MG63 (cell line): ENCODE measurements around the gene GHRL. TPM values are rescaled to one million over a fixed set of nuclear protein-coding genes. Genes with fewer than 3 reads are reported as not detected.
A peak's percentile ranks its signal among the peaks of the same experiment; 100 is the strongest.

ENCODE experiments used
- DNase-seq: peaks from one replicate; pipeline ENCODE4 v3.0.0-alpha.2; 2020
- H3K27me3 ChIP-seq: fragments of 250-450 bp; sonication (Bioruptor Pico); 2 replicates; pipeline ENCODE4 v1.5.1; 2020; ENCODE audit warnings: mild to moderate bottlenecking, moderate library complexity
- H3K36me3 ChIP-seq: fragments of 250-450 bp; sonication (Bioruptor Pico); 2 replicates; pipeline ENCODE4 v1.5.1; 2020; ENCODE audit warnings: mild to moderate bottlenecking, moderate library complexity
- H3K4me3 ChIP-seq: fragments of 250-450 bp; sonication (Bioruptor Pico); 2 replicates; pipeline ENCODE4 v1.5.1; 2020; ENCODE audit warnings: mild to moderate bottlenecking, moderate library complexity
- H3K9me3 ChIP-seq: fragments of 250-450 bp; sonication (Bioruptor Pico); 2 replicates; pipeline ENCODE4 v1.5.1; 2020; ENCODE audit warnings: mild to moderate bottlenecking, moderate library complexity
- total RNA-seq: library from RNA; depleted of rRNA; stranded (reverse); fragments of >200 nt; shearing (Covaris generic); gene quantifications from 2 replicates; pipeline ENCODE4 v1.2.3, GENCODE V29; 2014; ENCODE audit warnings: low replicate concordance; rRNA removed

GHRL gene
- total RNA-seq, 1 experiment from 2014 or later: not detected

DNA sequence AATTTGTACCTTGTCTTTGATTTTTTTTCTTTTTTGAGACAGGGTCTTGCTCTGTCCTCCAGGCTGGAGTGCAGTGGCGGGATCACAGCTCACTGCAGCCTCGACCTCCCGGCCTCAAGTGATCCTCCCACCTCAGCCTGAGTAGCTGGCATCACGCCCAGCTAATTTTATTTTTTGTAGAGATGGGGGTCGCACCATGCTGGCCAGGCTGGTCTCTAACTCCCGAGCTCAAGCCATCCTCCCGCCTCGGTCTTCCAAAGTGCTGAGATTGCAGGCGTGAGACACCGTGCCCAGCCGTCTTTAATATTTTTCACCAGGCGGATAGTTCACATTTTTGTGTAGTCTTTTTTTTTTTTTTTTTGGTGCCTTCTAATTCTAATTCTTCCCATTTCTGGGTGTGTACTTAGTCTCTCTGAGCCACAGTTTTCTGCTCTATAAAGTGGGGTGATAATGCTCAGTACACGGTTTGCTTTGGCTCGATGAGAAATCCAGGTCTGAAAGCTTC lies 45.0 kb downstream of the GHRL start:
- no peaks in the 10 kb centered on the region for H3K9me3 ChIP-seq
- no peaks in the 10 kb centered on the region for H3K27me3 ChIP-seq
- peaks cover 24% of the 10 kb centered on the region for H3K36me3 ChIP-seq
- DNase-seq: no peak
- H3K4me3 ChIP-seq: peak overlapping the region; percentile 66

DNA sequence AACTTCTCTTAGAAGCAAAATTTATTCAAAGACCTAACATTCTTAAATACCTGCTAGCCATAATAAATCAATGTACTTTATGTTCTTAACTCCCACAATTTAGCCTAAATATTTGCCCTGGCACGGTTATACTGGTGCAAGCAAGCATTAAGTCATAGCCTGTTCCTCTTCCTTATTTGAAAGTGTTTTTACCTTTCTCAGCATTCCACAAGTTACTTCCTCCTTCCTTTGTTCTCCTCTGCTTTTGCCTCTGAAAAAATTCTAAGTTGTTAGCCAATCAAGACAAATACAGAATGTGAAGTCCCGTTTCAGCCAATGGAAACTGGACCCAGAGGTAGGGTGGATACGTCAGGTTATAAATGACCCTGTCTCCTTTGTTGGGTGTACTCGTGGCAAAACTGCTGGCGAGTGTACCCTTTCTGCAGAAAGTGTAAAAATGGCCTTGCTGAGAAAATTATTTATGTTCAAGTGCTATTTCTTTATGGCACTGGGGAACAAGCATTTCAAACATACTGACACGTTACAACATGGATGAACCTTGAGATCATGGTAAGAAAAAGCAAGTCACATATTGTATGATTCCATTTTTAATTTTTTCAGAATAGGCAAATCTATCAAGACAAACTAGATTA lies 47.5 kb downstream of the GHRL start:
- DNase-seq: no peak
- no peaks in the 10 kb centered on the region for H3K27me3 ChIP-seq
- H3K36me3 ChIP-seq: peaks cover 5% of the 10 kb centered on the region
- H3K4me3 ChIP-seq: no peak overlapping the region
- H3K9me3 ChIP-seq: no peaks in the 10 kb centered on the region

DNA sequence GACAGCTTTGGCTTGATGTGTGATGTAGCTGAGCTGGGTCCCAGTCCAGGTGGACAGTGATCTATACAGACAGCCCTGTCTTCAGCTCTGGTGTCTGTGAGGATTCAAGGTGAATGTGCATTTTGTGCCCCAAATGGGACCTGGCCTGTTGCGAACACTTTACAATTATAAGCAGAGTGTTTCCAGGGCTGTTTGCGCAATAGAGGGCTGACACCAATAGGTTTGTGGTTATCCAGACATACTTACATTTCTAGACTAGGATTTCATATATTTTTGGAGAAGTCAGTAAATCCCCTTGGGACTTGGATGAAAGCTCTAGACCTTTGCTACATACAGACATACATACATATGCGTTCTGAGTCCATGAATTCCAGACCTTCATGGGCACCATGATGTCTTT lies 48.7 kb downstream of the GHRL start:
- Histone ChIP-seq H3K9me3 (no peaks in the 10 kb centered on the region), H3K27me3 (no peaks in the 10 kb centered on the region), H3K36me3 (peaks cover 4% of the 10 kb centered on the region; the same call in 1 of the 2 replicates), H3K4me3 (no peak overlapping the region)
- DNase-seq: no peak

DNA sequence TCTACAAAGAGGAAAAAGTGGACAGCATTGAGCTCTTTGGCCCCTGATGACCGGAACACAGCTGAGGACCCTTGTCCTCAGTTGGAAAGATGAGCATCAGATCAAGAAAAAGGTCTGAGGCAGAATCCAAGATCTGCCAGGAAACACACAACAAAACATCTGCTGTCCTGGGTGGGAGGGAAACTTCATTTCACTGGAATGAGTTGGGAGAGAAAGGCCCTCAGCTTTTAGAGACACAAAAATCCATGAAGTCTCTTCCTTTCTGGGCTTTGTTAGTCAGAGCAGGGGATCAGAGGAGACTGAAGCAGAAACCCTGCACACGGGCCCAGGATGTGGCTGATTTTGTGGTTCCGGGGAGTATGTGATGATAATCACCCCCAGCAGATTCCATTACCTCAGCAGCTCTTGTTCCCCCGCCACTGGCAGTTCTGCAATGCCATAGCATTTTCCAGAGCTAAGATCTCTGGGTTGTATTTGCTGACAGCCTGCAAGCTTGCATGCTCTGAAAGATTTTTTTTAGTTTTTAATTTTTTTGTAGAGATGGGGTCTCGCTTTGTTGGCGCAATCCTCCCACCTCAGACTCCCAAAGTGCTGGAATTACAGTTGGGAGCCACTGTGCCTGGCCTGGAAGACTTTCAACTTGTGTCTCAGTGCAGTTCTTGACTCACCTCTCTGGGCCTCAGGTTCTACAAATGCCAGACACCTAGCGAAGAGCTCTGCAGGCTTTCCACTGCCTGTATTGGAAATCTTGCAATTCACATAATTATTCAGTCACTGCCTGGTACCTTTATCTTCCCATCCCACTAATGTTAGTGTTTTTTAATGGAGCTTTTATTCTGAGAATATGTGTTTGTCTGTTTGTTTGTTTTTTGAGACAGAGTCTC lies 50.3 kb downstream of the GHRL start:
- no peaks in the 10 kb centered on the region for H3K9me3 ChIP-seq
- H3K36me3 ChIP-seq: peaks cover 4% of the 10 kb centered on the region; the same call in 1 of the 2 replicates
- DNase-seq: no peak
- H3K27me3 ChIP-seq: no peaks in the 10 kb centered on the region
- no peak overlapping the region for H3K4me3 ChIP-seq

DNA sequence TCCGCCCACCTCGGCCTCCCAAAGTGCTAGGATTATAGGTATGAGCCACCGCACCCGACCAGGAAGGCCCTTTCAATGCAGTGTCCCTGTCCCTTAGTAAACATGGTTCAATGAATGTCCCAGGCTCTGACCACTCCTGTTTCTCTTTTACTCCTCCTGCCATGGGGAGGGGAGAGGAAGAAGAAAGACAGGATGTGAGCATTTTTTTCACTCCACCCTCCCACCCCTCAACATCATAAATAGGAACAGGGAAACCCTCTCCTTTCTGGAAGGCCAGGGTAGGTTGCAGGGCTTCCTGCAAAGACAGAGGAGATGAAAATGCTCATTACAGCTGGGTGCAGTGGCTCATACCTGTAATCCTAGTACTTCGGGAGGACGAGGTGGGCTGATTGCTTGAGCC lies 51.9 kb downstream of the GHRL start:
- DNase-seq: no peak
- peaks cover 4% of the 10 kb centered on the region; the same call in 1 of the 2 replicates for H3K36me3 ChIP-seq
- no peaks in the 10 kb centered on the region for H3K9me3 ChIP-seq
- no peaks in the 10 kb centered on the region for H3K27me3 ChIP-seq
- H3K4me3 ChIP-seq: no peak overlapping the region

DNA sequence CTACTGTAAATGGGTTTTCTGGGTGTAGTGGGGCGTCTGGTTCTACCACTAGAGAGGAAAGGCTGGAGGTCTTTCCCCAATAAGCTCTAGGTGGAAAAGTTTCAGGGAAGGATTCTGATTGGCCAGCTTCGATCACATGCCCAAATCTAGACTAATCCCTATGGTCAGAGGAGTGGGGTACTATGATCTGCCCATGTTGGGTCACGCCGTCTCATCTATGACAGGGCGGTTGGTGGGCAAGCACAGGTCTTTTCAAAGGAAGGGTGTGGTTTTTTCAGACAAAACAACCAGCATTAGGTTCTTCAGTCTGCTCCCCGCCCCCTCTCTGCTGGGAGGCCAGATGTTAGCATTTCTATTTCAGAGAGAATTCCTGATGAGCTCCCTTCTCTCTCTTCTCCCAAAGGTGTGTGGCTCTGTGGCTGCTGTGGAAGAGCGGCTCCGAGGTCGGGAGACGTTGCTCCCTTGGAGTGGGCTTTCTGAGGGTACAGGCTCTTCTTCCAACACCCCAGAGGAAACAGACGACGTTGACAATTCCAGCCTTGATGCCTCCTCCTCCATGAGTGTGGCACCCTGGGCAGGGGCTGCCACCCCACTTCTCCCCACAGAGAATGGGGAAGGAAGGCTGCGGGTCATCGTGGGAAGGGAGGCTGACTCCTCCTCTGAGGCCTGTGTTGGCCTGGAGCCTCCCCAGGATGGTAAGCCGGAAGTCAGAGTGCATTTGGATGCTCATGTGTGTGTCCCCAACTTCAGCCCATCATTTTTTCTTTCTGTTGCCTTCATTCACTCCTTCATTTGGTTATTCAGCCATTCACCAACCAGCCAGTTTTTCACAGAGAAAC lies 54.2 kb downstream of the GHRL start:
- Histone ChIP-seq H3K4me3 (no peak overlapping the region), H3K36me3 (no peaks in the 10 kb centered on the region), H3K27me3 (no peaks in the 10 kb centered on the region), H3K9me3 (no peaks in the 10 kb centered on the region)
- no peak for DNase-seq

Other genes with a start within 250 kb of the GHRL start
- not detected in 2 replicates for gene FANCD2OS, start 184.7 kb downstream of the GHRL start, total RNA-seq
- 45.8 and 58.1 TPM in 2 replicates for gene BRK1, start 177.3 kb downstream of the GHRL start, total RNA-seq
- 16.7 and 21.6 TPM in 2 replicates for gene VHL, start 151.2 kb downstream of the GHRL start, total RNA-seq
- gene IRAK2, start 128.0 kb downstream of the GHRL start, total RNA-seq: 5.0 and 6.1 TPM in 2 replicates
- gene TATDN2, start 44.5 kb downstream of the GHRL start, total RNA-seq: 7.6 and 15.8 TPM in 2 replicates
- 97.2 and 147 TPM in 2 replicates for gene SEC13, start 28.2 kb upstream of the GHRL start, total RNA-seq
- gene ATP2B2, start 212.6 kb upstream of the GHRL start, total RNA-seq: 0.03 TPM in 1 of 2 replicates, not detected in the other